ENCODE measurements around the gene C6orf62. TPM values are rescaled to one million over a fixed set of nuclear protein-coding genes. Genes with fewer than 3 reads are reported as not detected.

Gene C6orf62
- total and polyA plus RNA-seq, 2 donors from 2014 or later = 55.8 to 114 TPM

DNA sequence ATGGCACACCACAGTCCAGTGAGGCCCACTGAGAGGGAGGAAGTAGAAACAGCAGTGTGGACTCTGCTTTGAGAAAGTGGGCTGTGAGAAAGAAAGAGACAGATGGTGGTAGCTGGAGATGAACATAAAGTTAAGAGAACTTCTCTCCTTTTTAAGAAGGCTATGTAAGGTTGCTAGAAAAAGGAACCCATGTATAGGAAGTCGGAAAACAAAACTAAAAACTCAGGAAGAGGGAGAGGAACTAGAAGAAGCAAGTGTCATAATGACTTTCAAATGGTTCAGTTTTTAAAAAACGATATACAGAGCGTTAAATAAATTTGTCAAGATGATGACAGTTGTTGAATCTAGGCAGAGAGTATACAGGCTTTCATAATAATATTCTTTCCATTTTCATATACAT is 30.3 kb upstream of the C6orf62 start:
- Histone ChIP-seq H3K4me3 (ENCODE audit: low read length in 3 of 3) (no peak overlapping the region), H3K4me1 (ENCODE audit: control insufficient read depth in 2 of 3, insufficient read depth in 2 of 3, low read depth in 1 of 3, low read length in 3 of 3) (no peaks in the 10 kb centered on the region), H3K36me3 (ENCODE audit: control insufficient read depth in 2 of 3, insufficient read depth in 3 of 3, low read length in 3 of 3) (no peaks in the 10 kb centered on the region), H3K9me3 (ENCODE audit: control insufficient read depth in 2 of 3, insufficient read depth in 1 of 3, low read length in 3 of 3) (peaks cover 0 to 3% (median 0%) of the 10 kb centered on the region in 3 donors), H3K27me3 (ENCODE audit: control insufficient read depth, insufficient read depth, low read length) (no peaks in the 10 kb centered on the region), H3K9ac (ENCODE audit: low read length in 3 of 3) (no peak overlapping the region), H3K27ac (ENCODE audit: low read depth in 2 of 2, low read length in 2 of 2) (no peak overlapping the region)
- DNase-seq (no peak), FAIRE-seq (no peak)
- intact Hi-C loops (cut with DNase I) = no loop called here
- TF ChIP-seq, protein P1, sequence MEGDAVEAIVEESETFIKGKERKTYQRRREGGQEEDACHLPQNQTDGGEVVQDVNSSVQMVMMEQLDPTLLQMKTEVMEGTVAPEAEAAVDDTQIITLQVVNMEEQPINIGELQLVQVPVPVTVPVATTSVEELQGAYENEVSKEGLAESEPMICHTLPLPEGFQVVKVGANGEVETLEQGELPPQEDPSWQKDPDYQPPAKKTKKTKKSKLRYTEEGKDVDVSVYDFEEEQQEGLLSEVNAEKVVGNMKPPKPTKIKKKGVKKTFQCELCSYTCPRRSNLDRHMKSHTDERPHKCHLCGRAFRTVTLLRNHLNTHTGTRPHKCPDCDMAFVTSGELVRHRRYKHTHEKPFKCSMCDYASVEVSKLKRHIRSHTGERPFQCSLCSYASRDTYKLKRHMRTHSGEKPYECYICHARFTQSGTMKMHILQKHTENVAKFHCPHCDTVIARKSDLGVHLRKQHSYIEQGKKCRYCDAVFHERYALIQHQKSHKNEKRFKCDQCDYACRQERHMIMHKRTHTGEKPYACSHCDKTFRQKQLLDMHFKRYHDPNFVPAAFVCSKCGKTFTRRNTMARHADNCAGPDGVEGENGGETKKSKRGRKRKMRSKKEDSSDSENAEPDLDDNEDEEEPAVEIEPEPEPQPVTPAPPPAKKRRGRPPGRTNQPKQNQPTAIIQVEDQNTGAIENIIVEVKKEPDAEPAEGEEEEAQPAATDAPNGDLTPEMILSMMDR (IDR thresholded peaks at IDR 0.05; ENCODE audit: borderline replicate concordance, extremely low read depth, insufficient read depth) = no peak

GRCh38 chr6:24744911-24745310 is 26.0 kb upstream of the C6orf62 start:
- TF ChIP-seq, protein P1 (IDR thresholded peaks at IDR 0.05; ENCODE audit: borderline replicate concordance, extremely low read depth, insufficient read depth) = no peak
- no peaks in the 10 kb centered on the region for H3K36me3 ChIP-seq (ENCODE audit: control insufficient read depth in 2 of 3, insufficient read depth in 3 of 3, low read length in 3 of 3)
- H3K27me3 ChIP-seq (ENCODE audit: control insufficient read depth, insufficient read depth, low read length) = no peaks in the 10 kb centered on the region
- H3K4me3 ChIP-seq (ENCODE audit: low read length in 3 of 3) = no peak overlapping the region
- intact Hi-C loops (cut with DNase I) = no loop called here
- DNase-seq = no peak
- no peak overlapping the region for H3K27ac ChIP-seq (ENCODE audit: low read depth in 2 of 2, low read length in 2 of 2)
- H3K9ac ChIP-seq (ENCODE audit: low read length in 3 of 3) = no peak overlapping the region
- no peak for FAIRE-seq
- H3K4me1 ChIP-seq (ENCODE audit: control insufficient read depth in 2 of 3, insufficient read depth in 2 of 3, low read depth in 1 of 3, low read length in 3 of 3) = no peaks in the 10 kb centered on the region
- H3K9me3 ChIP-seq (ENCODE audit: control insufficient read depth in 2 of 3, insufficient read depth in 1 of 3, low read length in 3 of 3) = no peaks in the 10 kb centered on the region

GRCh38 chr6:24743944-24744335 is 25.0 kb upstream of the C6orf62 start:
- H3K4me3 ChIP-seq (ENCODE audit: low read length in 3 of 3) = no peak overlapping the region
- H3K9ac ChIP-seq (ENCODE audit: low read length in 3 of 3) = no peak overlapping the region
- no peak for FAIRE-seq
- no peaks in the 10 kb centered on the region for H3K4me1 ChIP-seq (ENCODE audit: control insufficient read depth in 2 of 3, insufficient read depth in 2 of 3, low read depth in 1 of 3, low read length in 3 of 3)
- TF ChIP-seq, protein P1 (IDR thresholded peaks at IDR 0.05; ENCODE audit: borderline replicate concordance, extremely low read depth, insufficient read depth) = no peak
- H3K27me3 ChIP-seq (ENCODE audit: control insufficient read depth, insufficient read depth, low read length) = no peaks in the 10 kb centered on the region
- no peak overlapping the region for H3K27ac ChIP-seq (ENCODE audit: low read depth in 2 of 2, low read length in 2 of 2)
- H3K9me3 ChIP-seq (ENCODE audit: control insufficient read depth in 2 of 3, insufficient read depth in 1 of 3, low read length in 3 of 3) = no peaks in the 10 kb centered on the region
- no peaks in the 10 kb centered on the region for H3K36me3 ChIP-seq (ENCODE audit: control insufficient read depth in 2 of 3, insufficient read depth in 3 of 3, low read length in 3 of 3)
- intact Hi-C loops (cut with DNase I) = no loop called here
- no peak for DNase-seq

DNA sequence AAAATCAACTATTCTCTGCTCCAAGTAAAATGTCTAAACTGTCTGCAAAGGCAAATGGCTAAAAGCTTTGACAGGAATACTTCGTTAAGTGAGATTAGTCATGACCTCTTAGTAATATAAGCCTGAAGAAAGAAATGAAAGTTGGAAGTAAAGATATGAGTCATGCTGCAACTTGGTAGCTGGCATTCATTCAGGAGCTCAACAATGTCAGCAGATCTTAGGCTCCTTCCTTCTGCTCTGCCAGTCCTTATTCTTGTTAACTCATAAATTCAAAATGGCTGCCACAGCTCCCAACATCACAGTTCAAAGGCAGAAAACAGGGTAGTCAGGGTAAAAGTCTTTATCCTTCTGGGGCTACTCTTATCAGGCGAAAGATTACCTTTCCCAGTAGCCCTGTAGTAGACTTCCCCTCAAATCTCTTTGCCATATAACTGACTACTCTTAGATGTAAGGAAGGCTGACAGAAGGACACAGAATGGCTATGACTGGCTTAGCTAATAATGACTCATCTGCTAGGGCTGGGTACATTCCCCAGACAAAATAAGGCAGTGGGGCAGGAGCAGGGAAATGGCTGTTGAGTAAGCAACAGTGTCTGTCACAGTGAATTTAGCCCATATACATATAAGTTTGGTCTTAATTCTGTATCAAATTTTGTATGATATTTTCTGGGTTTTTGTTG is 24.4 kb upstream of the C6orf62 start:
- Histone ChIP-seq H3K4me1 (ENCODE audit: control insufficient read depth in 2 of 3, insufficient read depth in 2 of 3, low read depth in 1 of 3, low read length in 3 of 3) (no peaks in the 10 kb centered on the region), H3K9ac (ENCODE audit: low read length in 3 of 3) (no peak overlapping the region), H3K27me3 (ENCODE audit: control insufficient read depth, insufficient read depth, low read length) (no peaks in the 10 kb centered on the region), H3K27ac (ENCODE audit: low read depth in 2 of 2, low read length in 2 of 2) (no peak overlapping the region), H3K4me3 (ENCODE audit: low read length in 3 of 3) (no peak overlapping the region), H3K36me3 (ENCODE audit: control insufficient read depth in 2 of 3, insufficient read depth in 3 of 3, low read length in 3 of 3) (no peaks in the 10 kb centered on the region), H3K9me3 (ENCODE audit: control insufficient read depth in 2 of 3, insufficient read depth in 1 of 3, low read length in 3 of 3) (no peaks in the 10 kb centered on the region)
- FAIRE-seq (no peak), DNase-seq (no peak)
- TF ChIP-seq, protein P1 (IDR thresholded peaks at IDR 0.05; ENCODE audit: borderline replicate concordance, extremely low read depth, insufficient read depth) = no peak
- intact Hi-C loops (cut with DNase I) = no loop called here

All from kidney (tissue), 14 donors.